GM23338 (cell line): Measurements from ENCODE around the gene SCYGR8. TPM values are rescaled to one million over a fixed set of nuclear protein-coding genes. Genes with fewer than 3 reads are reported as not detected.

Source experiments
- ATAC-seq: fragments of 200-7000 bp; cut with Tn5 transposase; 3 replicates; pipeline ENCODE4 v1.9.1; 2020
- DNase-seq: peaks from one replicate; pipeline ENCODE4 v3.0.0-alpha.2; 2015; ENCODE audit warnings: low spot score
- H2AFZ ChIP-seq: fragments of 200-600 bp; sonication (generic); 2 replicates; pipeline ENCODE4 v1.8.0; 2016; ENCODE audit warnings: antibody characterized with exemption, mild to moderate bottlenecking, moderate library complexity
- H3F3A ChIP-seq: fragments of 200-600 bp; sonication (generic); replicated peaks from 2 replicates; pipeline ENCODE4 v1.8.0; 2017; ENCODE audit warnings: antibody characterized with exemption, mixed run types, low read depth
- H3K27ac ChIP-seq: fragments of 200-600 bp; sonication (generic); 2 replicates; pipeline ENCODE4 v1.6.1; 2016; ENCODE audit warnings: low read depth
- H3K27me3 ChIP-seq: fragments of 200-600 bp; sonication (generic); 2 replicates; pipeline ENCODE4 v1.8.0; 2016; ENCODE audit warnings: mild to moderate bottlenecking, mixed run types, moderate library complexity; ENCODE audit not compliant: insufficient read depth
- H3K36me3 ChIP-seq: fragments of 200-600 bp; sonication (generic); 2 replicates; pipeline ENCODE4 v1.8.0; 2016; ENCODE audit warnings: mild to moderate bottlenecking; ENCODE audit not compliant: insufficient read depth
- H3K4me1 ChIP-seq: fragments of 200-600 bp; sonication (generic); 2 replicates; pipeline ENCODE4 v1.8.0; 2016; ENCODE audit warnings: mild to moderate bottlenecking, moderate library complexity; ENCODE audit not compliant: insufficient read depth
- H3K4me2 ChIP-seq: fragments of 200-600 bp; sonication (generic); 2 replicates; pipeline ENCODE4 v1.7.1; 2017; ENCODE audit warnings: mixed run types
- H3K4me3 ChIP-seq: fragments of 200-600 bp; sonication (generic); 2 replicates; pipeline ENCODE4 v1.6.1; 2016; ENCODE audit warnings: mixed run types
- H3K79me2 ChIP-seq: fragments of 200-600 bp; sonication (generic); replicated peaks from 2 replicates; pipeline ENCODE4 v1.8.0; 2017; ENCODE audit warnings: mild to moderate bottlenecking; ENCODE audit not compliant: insufficient read depth
- H3K9me2 ChIP-seq: fragments of 200-600 bp; sonication (generic); 2 replicates; pipeline ENCODE4 v1.8.0; 2017; ENCODE audit not compliant: insufficient read depth
- H4K20me1 ChIP-seq: fragments of 200-600 bp; sonication (generic); replicated peaks from 2 replicates; pipeline ENCODE4 v1.8.0; 2017; ENCODE audit warnings: mild to moderate bottlenecking; ENCODE audit not compliant: insufficient read depth
- H3K27ac Mint-ChIP-seq: 2 replicates; pipeline ENCODE4 v1.8.0; 2020; ENCODE audit warnings: inconsistent platforms, mild to moderate bottlenecking, moderate library complexity, mixed read lengths
- H3K27me3 Mint-ChIP-seq: 3 replicates; pipeline ENCODE4 v1.8.0; 2022; ENCODE audit warnings: low read depth, mild to moderate bottlenecking, moderate library complexity, mixed read lengths, inconsistent platforms; ENCODE audit not compliant: insufficient read depth, poor library complexity
- H3K36me3 Mint-ChIP-seq: 3 replicates; pipeline ENCODE4 v1.8.0; 2021; ENCODE audit warnings: low read depth, mild to moderate bottlenecking, inconsistent platforms, moderate library complexity, mixed read lengths
- H3K4me1 Mint-ChIP-seq: 3 replicates; pipeline ENCODE4 v1.8.0; 2020; ENCODE audit warnings: mild to moderate bottlenecking, inconsistent platforms, mixed read lengths
- H3K4me3 Mint-ChIP-seq: 3 replicates; pipeline ENCODE4 v1.8.0; 2021; ENCODE audit warnings: moderate library complexity, mild to moderate bottlenecking, inconsistent platforms, mixed read lengths
- H3K9me3 Mint-ChIP-seq: 3 replicates; pipeline ENCODE4 v1.8.0; 2020; ENCODE audit warnings: moderate library complexity, mild to moderate bottlenecking, inconsistent platforms, mixed read lengths
- CREB1 ChIP-seq: fragments of 250-450 bp; sonication (Bioruptor Pico); IDR thresholded peaks from 2 replicates; pipeline ENCODE4 v1.5.0; 2020; ENCODE audit warnings: low read depth, mild to moderate bottlenecking, moderate library complexity
- CTCF ChIP-seq, 2 experiments: fragments of 200-600 bp in 1 of 2; sonication (generic) in 1 of 2; conservative IDR thresholded peaks; 2 replicates each; pipeline versions ENCODE4 v1.5.1 to v1.6.1; 2016 to 2017; ENCODE audit warnings: antibody characterized with exemption in 2 of 2, low read depth in 2 of 2, mild to moderate bottlenecking in 2 of 2, moderate library complexity in 1 of 2
- EZH2 ChIP-seq: fragments of 200-600 bp; sonication (generic); IDR thresholded peaks from one replicate; pipeline ENCODE4 v1.8.0; 2017; ENCODE audit warnings: antibody characterized with exemption, mild to moderate bottlenecking, low read depth; ENCODE audit not compliant: unreplicated experiment
- JUNB ChIP-seq: IDR thresholded peaks from one replicate; pipeline ENCODE4 v1.6.1; 2016; ENCODE audit warnings: antibody characterized with exemption; ENCODE audit not compliant: unreplicated experiment
- NANOG ChIP-seq: IDR thresholded peaks from 2 replicates; pipeline ENCODE4 v1.6.1; 2016; ENCODE audit warnings: antibody characterized with exemption, borderline replicate concordance
- STAT1 ChIP-seq: IDR thresholded peaks from one replicate; pipeline ENCODE4 v1.6.1; 2016; ENCODE audit warnings: antibody characterized with exemption; ENCODE audit not compliant: unreplicated experiment
- ZNF114 ChIP-seq: fragments of 250-450 bp; sonication (Bioruptor Pico); IDR thresholded peaks from 2 replicates; pipeline ENCODE4 v1.5.0; 2020; ENCODE audit warnings: mild to moderate bottlenecking, moderate library complexity
- ZNF462 ChIP-seq: fragments of 250-450 bp; sonication (Bioruptor Pico); IDR thresholded peaks from 2 replicates; pipeline ENCODE4 v1.5.0; 2020; ENCODE audit warnings: mild to moderate bottlenecking, moderate library complexity
- polyA plus RNA-seq: library from polyadenylated mRNA; unstranded; fragments of >200 nt; fragmentation: Nextera tagmentation; extraction: Ambion mirVana; gene quantifications from 2 replicates; pipeline ENCODE4 v1.2.1, GENCODE V29; 2016
- total RNA-seq: library from RNA; depleted of rRNA; stranded (reverse); fragments of >200 nt; shearing (Covaris generic); gene quantifications from 2 replicates; pipeline ENCODE4 v1.2.3, GENCODE V29; 2014

Gene SCYGR8
- total and polyA plus RNA-seq, 2 experiments from 2014 or later, result not detected

- H3K4me2 ChIP-seq, result no peak overlapping the region
- H3K27ac ChIP-seq, result no peak overlapping the region
- no peaks in the 10 kb centered on the region for H3F3A ChIP-seq
- Mint-ChIP-seq H3K4me3 (no peak overlapping the region), H3K36me3 (no peaks in the 10 kb centered on the region), H3K27me3 (peaks cover 9% of the 10 kb centered on the region), H3K4me1 (0 out of 3 replicates have a peak, but pooled peaks cover 2% of the 10 kb centered on the region), H3K27ac (no peak overlapping the region), H3K9me3 (no peaks in the 10 kb centered on the region; the same call in 2 of the 3 replicates)
- H3K4me1 ChIP-seq, result no peaks in the 10 kb centered on the region
- H3K4me3 ChIP-seq, result no peak overlapping the region
- no peaks in the 10 kb centered on the region for H3K9me2 ChIP-seq
- ATAC-seq (no peak), DNase-seq (no peak)
- H3K27me3 ChIP-seq, result no peaks in the 10 kb centered on the region
- H3K79me2 ChIP-seq, result no peaks in the 10 kb centered on the region
- no peaks in the 10 kb centered on the region for H3K36me3 ChIP-seq
- TF ChIP-seq STAT1, result no peak
- no peak for TF ChIP-seq NANOG
- TF ChIP-seq CREB1 (CRISPR knock-in tag), result no peak
- TF ChIP-seq EZH2, result no peak
- no peak for TF ChIP-seq JUNB
- no peak for TF ChIP-seq CTCF (conservative IDR thresholded peaks at IDR 0.05; ENCODE audit: low read depth in 2 of 2)
- TF ChIP-seq ZNF462, result no peak
- TF ChIP-seq ZNF114 (CRISPR knock-in tag), result no peak
- no peak overlapping the region for H2AFZ ChIP-seq
- no peaks in the 10 kb centered on the region for H4K20me1 ChIP-seq
Observed at GRCh38 chr2:227739351-227739750, 6.3 kb upstream of the SCYGR8 start.
